Measurements from ENCODE around the gene ABTB1.

DNA sequence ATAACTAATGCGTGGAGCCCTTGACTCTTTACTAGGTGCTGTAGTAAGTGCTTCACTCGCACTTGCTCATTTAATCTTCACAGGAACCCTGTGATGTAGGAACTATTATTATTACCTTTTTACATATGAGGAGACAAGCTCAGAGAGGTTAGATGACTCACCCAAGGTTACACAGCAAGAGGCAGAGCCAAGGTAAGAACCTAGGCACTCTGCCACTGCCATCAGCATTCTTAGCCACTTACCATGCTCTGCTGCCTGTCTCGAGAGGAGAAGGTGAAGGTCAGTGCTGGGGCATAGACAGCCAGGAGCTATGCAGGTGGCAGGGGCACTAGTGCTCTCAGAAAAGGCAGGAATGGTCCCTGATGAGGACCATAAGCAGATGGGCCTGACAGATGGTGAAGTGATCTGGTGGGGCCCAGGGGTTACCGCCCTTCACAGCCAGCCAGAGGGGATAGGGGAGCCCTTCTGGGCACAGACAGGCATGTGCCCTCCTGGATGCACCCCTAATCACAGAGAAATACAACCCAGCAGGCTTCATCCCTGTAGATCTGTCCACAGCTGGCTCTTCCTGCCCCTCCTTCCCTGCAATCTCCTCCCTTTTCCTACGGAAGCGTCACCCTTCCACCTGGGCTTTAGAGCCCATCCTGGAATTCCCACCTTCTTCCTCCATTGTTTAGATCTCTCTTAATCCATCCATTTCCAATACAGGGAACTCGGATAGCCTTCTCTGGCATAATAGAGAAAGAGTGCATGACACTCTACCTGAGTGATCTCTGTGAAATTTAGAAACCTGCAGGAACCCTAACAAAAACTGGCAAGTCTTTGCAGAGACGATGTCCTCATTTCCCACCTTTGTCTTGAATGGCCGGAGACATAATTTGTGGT is 26.9 kb downstream of the ABTB1 start:
- TF ChIP-seq, protein P1, sequence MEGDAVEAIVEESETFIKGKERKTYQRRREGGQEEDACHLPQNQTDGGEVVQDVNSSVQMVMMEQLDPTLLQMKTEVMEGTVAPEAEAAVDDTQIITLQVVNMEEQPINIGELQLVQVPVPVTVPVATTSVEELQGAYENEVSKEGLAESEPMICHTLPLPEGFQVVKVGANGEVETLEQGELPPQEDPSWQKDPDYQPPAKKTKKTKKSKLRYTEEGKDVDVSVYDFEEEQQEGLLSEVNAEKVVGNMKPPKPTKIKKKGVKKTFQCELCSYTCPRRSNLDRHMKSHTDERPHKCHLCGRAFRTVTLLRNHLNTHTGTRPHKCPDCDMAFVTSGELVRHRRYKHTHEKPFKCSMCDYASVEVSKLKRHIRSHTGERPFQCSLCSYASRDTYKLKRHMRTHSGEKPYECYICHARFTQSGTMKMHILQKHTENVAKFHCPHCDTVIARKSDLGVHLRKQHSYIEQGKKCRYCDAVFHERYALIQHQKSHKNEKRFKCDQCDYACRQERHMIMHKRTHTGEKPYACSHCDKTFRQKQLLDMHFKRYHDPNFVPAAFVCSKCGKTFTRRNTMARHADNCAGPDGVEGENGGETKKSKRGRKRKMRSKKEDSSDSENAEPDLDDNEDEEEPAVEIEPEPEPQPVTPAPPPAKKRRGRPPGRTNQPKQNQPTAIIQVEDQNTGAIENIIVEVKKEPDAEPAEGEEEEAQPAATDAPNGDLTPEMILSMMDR (conservative IDR thresholded peaks at IDR 0.05; ENCODE audit: low read length) = no peak
- TF ChIP-seq EZH2phosphoT487 (IDR thresholded peaks at IDR 0.05; ENCODE audit: borderline replicate concordance) = no peak
